Activated T-cell treated with anti-CD3 and anti-CD28 coated beads, Interleukin-2, amount 50 U/mL, for 1 hour (primary cell): Measurements from ENCODE around the gene FIGN.

Experiments
- DNase-seq: peaks from one replicate; pipeline ENCODE4 v3.0.0-alpha.2; 2020

Gene FIGN, protein sequence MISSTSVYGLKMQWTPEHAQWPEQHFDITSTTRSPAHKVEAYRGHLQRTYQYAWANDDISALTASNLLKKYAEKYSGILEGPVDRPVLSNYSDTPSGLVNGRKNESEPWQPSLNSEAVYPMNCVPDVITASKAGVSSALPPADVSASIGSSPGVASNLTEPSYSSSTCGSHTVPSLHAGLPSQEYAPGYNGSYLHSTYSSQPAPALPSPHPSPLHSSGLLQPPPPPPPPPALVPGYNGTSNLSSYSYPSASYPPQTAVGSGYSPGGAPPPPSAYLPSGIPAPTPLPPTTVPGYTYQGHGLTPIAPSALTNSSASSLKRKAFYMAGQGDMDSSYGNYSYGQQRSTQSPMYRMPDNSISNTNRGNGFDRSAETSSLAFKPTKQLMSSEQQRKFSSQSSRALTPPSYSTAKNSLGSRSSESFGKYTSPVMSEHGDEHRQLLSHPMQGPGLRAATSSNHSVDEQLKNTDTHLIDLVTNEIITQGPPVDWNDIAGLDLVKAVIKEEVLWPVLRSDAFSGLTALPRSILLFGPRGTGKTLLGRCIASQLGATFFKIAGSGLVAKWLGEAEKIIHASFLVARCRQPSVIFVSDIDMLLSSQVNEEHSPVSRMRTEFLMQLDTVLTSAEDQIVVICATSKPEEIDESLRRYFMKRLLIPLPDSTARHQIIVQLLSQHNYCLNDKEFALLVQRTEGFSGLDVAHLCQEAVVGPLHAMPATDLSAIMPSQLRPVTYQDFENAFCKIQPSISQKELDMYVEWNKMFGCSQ

DNA sequence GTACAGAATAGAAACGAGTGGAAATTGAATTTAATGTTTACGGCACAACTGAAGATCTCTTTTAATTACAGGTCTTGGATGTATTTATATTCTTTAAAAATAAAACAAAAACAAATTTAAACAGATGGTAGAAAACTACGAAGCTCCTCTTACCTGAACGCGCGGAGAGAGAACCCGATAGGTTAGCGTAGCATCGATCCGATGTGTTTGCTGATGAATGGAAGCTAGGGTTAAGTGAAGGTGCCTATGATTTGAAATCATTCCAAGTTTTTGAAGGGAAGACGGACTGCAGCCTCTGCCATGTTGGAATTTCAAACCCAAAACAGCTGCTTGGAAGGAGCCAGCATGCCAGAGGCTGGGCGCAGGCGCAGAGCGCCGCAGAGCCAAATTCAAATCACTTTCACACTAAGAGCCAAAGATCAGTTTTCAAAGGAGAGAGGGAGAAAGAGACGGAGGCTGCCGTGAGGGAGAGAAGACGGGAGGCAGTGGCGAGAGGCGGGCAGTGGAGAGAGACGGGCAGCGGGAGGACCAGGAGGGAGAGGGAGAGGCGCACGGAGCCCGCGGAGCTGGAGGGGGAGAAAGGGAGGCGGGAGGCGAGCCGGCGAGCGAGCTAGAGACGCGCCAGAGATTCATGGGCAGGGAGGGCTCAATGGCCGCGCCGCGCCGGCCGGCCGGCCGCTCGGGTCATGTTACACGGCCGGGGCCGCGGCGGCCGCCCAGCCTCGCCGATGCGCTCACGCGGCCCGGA, at the start of gene FIGN:
FIGN (minus strand) TSS at position 324 of the 748 bp plus-strand sequence. CDS start 1,081 bp downstream, outside the sequence.
- DNase-seq, result no peak

DNA sequence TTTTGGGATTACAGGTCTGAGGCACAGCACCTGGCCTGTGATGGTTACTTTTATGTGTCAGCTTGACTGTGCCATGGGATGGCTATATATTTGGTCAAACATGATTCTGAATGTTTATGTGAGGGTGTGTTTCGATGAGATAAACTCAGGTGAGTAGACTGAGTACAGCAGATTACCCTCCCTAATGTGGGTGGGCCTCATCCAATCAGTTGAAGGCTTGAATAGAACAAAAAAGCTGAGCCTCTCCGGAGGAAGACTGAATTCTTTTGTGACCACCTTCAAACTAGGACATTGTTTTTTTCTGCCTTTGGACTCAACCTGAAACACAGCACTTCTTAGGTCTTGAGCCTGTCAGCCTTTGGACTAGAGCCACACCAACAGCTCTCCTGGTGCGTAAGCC, 49.4 kb upstream of the FIGN start:
- no peak for DNase-seq

DNA sequence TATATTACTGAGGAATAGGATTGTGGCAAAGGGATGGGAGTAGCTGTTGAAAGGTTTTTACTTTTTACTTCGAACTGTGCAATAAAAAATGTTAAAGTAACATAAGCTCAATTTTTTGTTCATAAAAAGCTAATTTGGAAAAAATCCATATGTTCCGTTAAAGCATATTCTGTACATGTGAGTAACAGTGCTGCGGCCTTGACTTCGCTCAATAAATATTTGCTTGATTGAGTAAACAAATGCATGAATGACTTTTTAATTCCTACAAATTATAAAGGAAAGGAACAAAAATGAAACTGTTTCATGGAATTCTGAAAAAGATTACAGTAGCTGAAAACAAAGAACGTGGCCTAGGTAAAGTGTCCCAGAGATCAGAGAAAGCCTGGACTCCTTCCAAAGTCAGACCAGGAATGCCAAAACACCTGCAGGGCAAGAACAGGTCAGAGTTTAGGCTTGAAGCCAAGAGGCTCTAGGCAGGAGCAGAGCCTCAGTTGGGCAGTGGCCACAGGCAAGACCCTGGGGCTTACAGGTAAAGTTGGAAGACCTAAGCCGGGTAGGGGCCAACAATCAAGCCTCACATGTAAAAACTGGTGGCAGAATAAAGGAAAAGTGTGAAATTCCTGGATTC, 44.3 kb upstream of the FIGN start:
- DNase-seq, result no peak

DNA sequence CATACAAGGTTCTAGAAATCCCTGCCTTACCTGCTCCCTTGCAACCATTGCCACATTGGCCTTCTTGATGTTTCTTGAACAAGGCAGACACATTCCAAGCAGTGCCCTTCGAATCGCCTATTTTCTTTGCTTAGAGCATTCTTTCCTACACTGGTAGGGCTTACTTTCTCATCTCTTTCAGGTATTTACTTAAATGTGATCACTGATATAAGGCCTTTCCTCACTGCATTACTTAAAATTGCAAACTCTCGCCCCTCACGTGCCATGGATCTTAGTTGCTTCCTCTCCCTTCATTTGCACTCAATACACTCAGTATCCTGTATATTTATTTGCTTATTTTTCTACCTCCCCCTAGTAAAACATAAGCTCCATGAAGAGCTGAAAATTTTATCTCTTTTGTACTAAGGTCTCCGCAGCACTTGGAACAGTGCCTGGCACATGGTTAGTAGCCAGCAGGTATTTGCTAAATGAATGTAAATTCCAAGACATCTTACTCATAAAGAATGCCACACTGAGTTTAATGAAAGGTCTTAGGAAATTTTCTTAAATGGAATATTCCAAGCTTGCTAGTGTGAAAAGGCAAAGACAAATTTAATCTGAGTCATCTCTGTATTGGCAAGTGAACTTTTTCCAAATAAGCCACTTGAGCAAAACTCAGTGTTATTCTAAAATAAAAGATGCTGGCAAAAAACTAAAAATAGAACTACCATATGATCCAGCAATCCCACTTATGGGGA, 42.4 kb upstream of the FIGN start:
- no peak for DNase-seq

- no peak for DNase-seq
Observed at GRCh38 chr2:163775304-163775703, 39.5 kb upstream of the FIGN start.

DNA sequence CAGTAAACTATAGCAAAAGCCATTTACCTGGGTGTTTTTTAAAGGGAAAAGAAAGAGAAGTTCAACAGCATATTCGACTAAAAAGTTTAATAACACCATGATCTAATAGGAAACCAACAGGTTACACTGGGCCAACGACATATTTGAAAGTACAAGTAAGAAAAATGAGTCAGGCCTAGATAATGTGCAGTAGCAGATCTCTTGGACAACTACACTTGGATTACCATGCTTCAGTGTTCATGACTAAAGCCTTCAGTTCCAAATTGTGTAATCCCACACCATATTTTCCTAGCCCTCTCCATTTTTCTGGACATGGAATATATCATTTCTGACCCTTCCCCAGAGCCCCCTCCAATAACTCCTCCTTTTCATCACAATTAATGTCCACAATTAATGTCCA, 39.1 kb upstream of the FIGN start:
- DNase-seq, result no peak

DNA sequence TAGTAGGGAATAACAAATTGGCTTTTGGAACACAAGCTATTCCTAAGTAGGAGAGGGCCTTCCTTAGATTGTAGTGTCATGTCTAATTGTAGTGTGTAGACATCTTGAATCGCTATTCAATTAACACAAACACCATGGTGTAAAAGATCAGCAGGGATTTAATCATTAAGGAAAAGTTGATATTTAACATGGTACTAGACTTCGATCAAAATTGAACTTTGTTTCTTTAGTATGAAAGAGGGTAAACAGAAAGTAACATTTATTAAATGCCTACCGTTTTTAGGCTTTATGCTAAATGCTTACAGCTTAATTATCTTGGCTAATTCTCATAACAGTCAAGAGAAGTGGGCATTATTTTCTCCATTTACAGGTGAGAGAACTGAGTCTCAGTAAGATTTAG, 37.5 kb upstream of the FIGN start:
- no peak for DNase-seq

DNA sequence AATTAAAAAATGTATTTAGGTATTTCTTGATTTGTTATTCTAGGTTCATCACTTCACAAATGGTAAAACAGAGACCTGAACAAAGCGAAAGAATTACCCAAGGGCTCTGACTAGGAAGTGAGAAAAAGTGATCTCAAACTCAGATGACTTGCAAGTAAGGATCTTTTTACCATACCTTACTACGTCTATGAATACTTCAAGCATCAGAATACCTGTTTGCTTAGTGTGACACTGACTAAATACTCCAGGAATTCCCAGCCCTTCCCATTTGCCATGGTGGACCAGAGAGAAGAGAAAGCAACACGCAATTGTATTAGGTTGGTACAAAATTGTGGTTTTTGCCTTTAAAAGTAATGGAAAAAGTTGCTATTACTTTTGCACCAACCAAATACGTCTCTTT, 35.8 kb upstream of the FIGN start:
- no peak for DNase-seq

DNA sequence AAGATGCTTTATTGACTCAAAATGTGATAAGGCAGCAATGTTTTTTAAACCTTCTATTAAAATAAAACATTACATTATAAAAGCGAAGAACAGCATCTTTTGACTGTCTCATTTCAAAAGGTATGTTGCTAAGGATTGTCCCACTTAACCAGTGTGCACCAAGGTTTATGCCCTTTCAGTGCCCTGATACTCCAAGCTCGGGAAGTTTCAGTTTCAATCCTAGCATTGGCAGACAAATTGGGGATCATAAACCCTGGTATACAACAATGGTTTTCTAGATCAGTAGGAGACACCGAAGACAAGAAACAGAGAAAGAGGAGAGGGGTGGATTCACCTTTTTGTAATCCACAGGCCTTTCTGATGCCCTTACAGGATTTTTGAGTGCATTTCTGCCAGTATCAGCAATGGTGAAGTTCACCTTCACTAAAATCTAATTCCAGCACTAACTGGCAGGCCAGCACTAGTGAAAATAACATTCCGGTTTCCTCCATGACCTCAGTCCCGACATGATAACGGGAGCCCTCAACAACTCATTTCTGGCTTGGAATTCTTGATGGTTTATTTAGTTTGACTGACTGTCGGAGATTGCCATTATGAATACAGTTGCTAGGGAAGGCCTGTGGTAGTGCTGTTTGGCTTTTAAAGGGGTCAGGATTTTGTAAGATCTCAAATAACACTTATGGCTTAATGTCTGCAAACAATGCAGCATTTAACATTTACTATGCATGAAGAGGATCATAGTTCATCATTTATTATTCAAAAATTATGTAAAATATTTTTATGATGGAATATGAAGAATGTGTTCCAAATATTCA, 33.3 kb upstream of the FIGN start:
- no peak for DNase-seq

DNA sequence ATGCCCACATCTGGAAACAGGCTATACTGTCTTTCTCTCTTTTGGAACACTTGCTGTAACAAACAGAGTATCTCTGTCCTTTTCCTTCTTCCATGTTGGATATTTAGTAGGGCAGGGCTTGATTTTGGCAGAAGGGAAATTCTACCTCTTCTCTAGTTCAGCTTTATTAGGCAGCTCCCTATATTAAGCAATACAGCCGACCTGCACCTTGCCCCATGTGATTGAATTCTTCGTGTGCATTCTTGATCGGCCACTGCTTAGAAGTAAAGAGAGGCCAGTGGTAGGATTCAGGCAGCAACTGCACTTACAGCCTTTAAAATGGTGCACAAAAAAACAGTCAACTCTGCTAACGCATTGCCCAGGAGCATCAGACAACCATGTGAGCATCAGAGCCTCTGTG, 31.3 kb upstream of the FIGN start:
- DNase-seq, result no peak

DNA sequence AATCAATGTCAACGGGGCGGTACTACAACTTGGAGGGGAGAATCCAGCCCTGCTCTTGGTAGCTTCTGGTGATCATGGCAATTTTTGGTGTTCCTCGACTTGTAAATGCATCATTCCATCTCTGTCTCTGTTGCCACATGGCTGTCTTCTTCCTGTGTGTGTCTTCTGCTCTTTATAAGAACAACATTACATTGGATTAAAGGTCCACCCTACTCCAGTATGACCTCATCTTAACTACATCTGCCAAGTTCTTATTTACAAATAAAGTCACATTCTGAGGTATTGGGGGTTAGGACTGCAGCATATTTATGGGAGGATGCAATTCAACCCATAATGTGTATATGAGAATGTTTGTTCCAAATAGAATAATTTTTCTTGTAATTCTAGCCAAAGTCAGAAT, 28.8 kb upstream of the FIGN start:
- no peak for DNase-seq

- no peak for DNase-seq
Observed at GRCh38 chr2:163759013-163759412, 23.2 kb upstream of the FIGN start.

DNA sequence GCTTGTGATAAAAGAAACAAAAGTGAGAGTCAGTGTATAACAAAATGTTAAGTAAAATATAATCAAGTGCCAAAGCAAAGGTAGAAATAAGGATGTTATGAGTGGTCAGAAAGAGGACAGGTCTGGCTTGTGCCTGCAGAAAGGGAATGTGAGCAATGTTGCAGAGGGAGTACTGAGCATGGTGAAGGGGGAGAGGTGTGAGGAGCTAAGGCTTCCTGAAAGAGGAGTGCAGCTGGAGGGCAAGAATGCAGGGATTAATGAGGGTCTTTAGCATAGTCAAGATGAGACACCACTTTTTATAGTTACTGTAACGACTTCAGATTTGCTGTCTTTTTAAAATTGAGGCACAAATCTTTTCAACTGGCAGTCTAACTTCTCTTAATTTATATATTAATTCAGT, 22.0 kb upstream of the FIGN start:
- no peak for DNase-seq

- DNase-seq, result no peak
Observed at GRCh38 chr2:163756588-163756987, 20.8 kb upstream of the FIGN start.

- no peak for DNase-seq
Observed at GRCh38 chr2:163755366-163755765, 19.6 kb upstream of the FIGN start.

DNA sequence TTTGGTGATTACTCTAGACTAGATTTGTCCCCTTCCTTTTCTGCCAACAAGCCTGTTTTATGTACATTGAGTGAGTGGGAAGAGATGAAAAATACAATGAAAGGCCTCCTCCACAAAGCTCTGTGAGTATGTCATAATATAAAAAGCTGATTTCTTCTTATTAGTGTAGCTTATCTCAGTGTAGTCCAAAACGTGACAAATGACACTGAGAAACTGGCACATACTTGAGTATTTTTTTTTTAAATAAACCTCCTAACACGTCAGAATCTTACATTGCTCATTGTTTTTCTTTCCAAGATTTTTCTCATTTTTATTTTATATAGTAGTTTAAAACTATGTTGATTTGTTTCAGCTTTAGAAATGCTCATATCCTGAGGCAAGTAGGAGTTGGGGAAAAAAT, 17.9 kb upstream of the FIGN start:
- no peak for DNase-seq

GRCh38 chr2:163752267-163752666, 16.5 kb upstream of the FIGN start:
- DNase-seq, result no peak

GRCh38 chr2:163751696-163752095, 15.9 kb upstream of the FIGN start:
- no peak for DNase-seq

DNA sequence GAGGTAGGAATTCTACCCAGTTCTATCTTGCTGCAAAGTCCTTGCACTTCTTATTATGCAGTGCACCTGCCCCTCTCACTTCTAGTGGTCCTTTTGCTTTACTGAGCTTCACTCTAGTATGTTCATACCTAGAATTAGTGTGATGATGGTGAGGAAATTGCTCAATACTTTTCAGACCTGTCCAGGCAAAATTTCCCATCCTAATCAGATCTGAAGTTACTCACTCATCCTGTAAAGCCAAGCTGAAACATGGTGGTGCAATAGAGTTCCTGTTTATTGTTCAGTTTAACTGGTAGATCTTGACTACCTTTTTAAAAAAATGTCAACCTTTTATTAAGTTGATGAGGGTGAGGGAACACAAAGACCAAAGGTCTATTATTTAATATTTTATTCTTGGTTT, 12.6 kb upstream of the FIGN start:
- DNase-seq, result no peak

- no peak for DNase-seq
Observed at GRCh38 chr2:163741435-163741834, 5.6 kb upstream of the FIGN start.

DNA sequence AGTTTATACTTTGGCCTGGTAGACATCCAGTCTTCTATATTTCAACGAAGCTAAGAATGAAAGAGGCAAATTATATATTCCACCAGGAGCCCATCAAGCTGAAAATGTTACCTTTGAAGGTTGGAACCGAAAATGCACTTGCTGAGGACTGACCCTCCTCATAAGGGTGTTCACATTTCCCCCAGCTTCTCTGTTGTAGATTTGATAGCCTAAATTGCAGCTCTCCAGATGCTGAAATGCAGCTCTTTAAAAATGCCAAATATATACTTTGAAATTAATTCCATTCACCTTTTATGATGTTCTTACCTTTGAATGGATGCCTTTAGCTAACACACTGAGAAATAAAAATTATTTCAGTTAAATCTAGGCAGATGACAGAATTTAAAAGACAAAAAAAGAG, 1.8 kb upstream of the FIGN start:
- no peak for DNase-seq

DNA sequence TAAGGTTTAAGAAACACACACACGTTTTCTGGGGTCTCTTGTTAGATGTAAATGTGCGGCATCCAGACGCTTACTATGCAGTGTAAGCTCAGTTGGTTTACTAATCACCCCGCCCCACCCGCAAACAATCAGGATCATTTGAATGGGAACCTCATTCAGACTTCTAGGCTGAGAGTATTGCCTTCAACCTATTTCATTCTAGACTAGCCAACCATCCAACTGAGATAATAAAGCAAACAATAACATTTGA, 1.3 kb upstream of the FIGN start:
- no peak for DNase-seq
